NCI-H1105 (cell line): ENCODE data around the gene CNKSR3.

ENCODE experiments used
- DNase-seq: peaks from one replicate; lab custom pipeline; 2025; lab: John Stamatoyannopoulos, UW

CNKSR3 gene

DNA sequence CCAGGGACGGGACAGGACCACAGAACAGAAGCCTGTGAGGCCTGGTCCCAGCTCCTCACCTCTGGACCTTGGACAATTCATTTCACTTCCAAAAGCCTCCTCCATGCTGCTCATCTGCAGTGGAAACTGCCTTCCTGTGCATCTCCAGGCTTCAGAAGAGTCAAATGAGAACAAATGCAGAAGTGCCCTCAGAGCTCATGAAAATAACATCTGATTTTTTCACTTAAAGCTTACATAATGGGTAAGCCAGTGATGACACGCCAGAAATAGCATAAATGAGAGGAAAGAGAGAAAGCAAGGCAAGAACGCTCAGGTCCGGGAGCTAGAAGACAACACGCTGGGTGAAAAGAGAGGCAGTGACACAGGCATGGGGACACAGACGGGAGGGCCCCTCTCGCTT, 7.9 kb downstream of the CNKSR3 start:
- no peak for DNase-seq

- DNase-seq, result no peak
Observed at GRCh38 chr6:154501578-154501868, 9.0 kb downstream of the CNKSR3 start.

DNA sequence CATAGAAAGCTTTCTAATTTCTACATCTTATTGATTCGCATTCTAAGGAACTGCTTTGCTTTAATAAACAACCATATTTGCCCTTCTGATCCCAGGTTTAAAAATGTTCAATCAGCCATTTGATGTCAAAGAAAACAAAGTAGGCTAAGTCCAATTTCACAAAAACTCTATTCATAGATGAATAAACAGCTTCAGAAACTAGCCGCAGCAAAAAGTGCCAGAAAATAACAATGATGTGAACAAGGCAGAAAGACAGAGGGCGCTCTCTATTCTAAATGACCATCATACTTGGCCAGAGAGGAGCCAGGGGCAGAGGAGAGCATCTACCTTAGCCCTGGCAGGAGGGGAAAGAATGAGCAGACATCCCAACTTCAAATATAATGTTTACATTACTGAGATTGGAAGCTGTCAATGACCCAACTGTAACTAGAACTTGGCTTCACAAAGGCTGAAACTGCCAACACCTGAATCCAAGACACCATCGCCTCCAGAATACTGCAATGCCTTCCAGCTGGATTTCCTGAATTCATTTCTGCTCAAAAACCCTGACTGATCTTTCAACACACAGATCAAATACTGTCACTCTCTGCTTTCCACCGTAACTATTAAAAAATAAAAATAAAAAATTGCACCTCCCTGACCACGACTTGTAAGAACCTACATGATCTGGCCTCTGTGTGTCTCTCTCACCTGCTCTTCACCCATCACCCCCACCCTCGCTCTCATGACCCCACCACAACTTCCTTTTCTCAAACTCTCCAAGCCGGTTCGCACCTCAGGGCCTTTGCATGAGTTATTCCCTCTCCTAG, 9.5 kb downstream of the CNKSR3 start:
- DNase-seq, result no peak

DNA sequence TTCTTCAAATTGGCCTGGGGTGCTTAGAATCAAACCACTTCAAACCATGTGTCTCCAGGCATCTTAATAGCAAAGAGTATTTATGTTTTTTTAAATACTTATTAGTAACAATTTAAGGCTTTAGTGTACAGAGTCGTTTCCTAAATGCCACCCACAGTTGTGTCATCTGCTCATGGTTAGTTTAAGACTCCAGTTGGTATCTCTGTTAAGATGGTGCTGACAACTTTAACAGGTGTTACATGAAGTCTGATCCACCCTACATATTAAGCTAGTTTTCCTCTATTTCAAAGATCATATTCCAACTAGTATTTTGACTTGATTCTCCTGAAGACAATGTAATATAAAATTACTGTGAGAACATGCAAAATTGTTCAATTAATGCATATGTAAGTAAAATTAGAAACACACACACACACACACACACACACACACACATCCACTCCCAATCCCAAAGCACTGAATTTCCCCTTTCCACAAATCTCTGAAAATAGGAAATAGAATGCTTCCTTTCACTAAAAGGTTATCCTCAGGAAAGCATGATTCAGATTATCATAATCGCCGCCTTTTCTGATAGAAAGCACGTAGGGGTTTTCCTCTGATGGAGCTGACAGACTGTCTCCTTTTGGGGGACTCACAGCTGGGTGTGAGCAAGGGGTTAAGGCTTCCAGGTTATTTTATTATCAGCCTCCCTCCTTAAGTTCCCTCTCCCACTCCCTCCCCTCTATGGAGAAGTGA, 10.5 kb downstream of the CNKSR3 start:
- DNase-seq, result no peak

DNA sequence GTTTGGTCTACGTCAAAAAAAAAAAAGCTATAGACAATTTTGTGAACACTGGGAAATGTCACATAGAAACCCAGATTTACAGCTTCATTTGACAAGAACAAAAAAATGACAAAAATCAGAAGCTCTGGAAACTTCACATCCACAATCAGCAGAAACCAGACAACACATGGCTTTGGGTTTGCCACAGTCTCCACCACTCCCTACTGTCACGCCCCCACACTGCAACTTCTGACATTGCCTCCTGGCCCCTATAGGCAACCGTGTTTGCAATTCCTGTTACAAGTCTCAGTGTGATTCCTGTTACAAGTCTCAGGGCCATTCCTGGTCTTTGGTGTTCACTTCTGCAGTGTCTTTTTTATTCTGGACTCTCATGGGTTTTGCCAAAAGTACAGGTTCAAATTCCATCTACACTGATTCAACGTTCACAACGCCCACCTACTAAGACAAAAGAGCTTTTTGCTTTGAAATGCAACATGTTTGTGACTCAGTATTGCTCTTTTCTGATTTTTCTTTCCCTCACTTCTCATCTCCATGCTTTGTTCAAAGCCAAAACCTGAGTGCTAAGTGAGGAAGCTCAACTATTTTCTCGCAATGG, 12.0 kb downstream of the CNKSR3 start:
- DNase-seq, result no peak

DNA sequence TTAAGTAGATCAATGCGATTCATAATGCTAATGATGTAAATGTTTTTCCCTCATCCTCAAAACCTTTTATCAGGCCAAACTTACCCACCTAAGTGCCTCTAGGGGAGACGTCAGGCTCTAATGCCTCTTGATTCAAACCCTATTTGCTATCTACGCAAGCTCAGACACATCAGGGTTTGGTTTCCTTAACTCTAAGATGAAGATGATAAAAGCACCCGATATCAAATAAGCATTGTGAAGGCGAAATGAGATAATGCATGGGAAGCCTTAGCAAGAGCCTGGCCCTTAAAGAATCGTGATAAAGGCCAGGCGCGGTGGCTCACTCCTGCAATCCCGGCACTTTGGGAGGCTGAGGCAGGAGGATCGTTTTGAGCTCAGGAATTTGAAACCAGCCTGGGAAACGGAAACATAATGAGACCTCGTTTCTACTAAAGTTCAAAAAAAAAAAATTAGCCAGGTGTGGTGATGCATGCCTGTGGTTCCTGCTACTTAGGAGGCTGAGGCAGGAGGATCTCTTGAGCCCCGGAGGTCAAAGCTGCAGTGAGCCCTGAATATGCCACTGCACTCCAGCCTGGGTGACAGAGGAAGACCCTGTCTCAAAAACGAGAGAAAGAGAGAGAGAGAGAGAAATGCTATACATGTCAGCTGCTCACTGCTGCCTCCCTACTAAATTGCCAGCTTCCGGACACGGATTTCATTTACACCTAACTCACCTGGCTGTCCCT, 13.5 kb downstream of the CNKSR3 start:
- no peak for DNase-seq

- no peak for DNase-seq
Observed at GRCh38 chr6:154496186-154496585, 14.3 kb downstream of the CNKSR3 start.

DNA sequence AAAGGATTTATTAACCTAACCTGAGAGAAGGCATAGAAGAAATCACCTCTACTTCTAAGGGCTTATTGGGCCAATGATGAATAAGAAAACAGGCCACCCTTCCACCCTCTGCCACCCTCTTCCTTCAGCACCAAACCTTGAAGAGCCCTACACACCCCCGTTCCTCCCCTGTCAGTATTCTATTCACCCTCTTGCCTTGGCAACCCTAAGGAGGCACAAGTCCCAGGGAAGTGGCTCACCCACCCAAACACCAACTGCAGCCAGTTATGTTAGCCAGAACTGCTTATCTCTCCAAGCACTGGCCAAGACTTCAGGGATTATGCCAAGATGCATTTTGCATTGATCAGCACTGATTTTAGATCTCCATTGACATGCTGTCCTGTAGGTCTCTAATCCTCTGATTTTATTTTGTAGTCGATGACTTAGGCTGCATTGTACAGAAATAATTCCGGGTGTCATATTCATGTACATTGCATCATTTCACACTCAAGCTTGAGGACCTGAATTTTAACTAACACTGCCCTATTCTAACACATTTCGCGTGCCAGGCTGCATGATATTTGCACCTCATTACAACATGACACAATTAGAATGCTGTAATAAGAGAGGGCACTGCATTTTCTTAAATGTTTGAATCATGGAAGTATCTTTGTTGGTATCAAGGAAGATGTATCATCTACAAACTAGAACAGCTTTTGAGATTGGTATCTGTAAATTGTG, 15.7 kb downstream of the CNKSR3 start:
- DNase-seq, result no peak

GRCh38 chr6:154491567-154492470, 18.7 kb downstream of the CNKSR3 start:
- no peak for DNase-seq

- DNase-seq, result no peak
Observed at GRCh38 chr6:154489822-154490221, 20.7 kb downstream of the CNKSR3 start.

GRCh38 chr6:154488802-154489437, 21.6 kb downstream of the CNKSR3 start:
- no peak for DNase-seq

DNA sequence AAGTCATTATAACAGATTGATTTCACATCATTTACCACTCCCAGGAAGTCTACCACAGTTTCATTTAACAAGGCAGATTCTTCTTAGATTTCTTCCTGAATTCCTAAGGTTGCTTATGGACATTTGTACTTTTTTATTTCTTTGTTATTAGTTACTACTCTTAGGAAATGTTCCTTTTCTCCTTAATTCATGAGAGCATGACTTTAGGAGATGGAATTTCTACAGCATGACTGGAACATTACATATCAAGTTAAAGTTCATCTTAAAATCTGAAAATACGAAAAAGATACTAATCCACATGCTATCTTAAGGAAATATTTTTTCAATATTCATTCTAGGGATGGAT, 22.3 kb downstream of the CNKSR3 start:
- no peak for DNase-seq

GRCh38 chr6:154487367-154488247, 22.9 kb downstream of the CNKSR3 start:
- DNase-seq, result no peak

GRCh38 chr6:154485815-154486214, 24.7 kb downstream of the CNKSR3 start:
- no peak for DNase-seq

GRCh38 chr6:154484942-154485341, 25.5 kb downstream of the CNKSR3 start:
- DNase-seq, result no peak

GRCh38 chr6:154482858-154483257, 27.6 kb downstream of the CNKSR3 start:
- no peak for DNase-seq

DNA sequence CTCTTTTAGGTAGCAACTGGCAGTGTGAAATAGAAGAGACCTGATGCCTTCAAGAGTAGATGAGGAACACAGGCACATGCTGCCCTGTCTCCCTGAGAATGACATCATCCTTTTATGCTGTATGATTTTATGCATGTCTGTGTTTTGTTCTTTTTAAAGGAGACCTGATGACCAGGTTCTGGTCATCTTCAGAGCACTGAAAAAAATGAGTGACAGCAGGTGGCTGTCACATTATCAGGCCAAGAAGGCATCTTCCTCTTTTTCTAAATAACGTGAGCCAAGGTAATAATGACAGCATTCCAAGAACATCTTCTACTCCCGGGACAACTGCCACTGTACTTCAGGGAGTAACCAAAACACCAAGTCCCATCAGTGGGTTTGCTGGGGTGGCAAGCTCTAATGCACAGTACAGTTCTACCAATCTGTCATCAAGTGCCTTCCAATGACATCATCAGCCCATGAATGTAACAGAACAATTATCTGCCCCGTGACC, 28.9 kb downstream of the CNKSR3 start:
- DNase-seq, result no peak

GRCh38 chr6:154479771-154480639, 30.5 kb downstream of the CNKSR3 start:
- DNase-seq, result no peak
